Measurements from ENCODE around the gene PCSK5.

The PCSK5 gene

GRCh38 chr9:76405340-76405739 lies 514.9 kb downstream of the PCSK5 start:
- no peaks in the 10 kb centered on the region for H3K36me3 ChIP-seq (ENCODE audit: insufficient read depth, low read depth, low read length)
- H3K4me3 ChIP-seq (ENCODE audit: low read length) = no peak overlapping the region
- 0 out of 2 replicates have a peak, but pooled peaks cover 3% of the 10 kb centered on the region for H3K4me1 ChIP-seq (ENCODE audit: insufficient read depth, low read length)
- H3K9me3 ChIP-seq (ENCODE audit: insufficient read depth, low read depth, low read length) = no peaks in the 10 kb centered on the region
- no peaks in the 10 kb centered on the region for H3K27me3 ChIP-seq (ENCODE audit: insufficient read depth, low read length)
- H3K9ac ChIP-seq (ENCODE audit: low read depth, low read length) = no peak overlapping the region
- no peak overlapping the region for H3K27ac ChIP-seq (ENCODE audit: low read length)

DNA sequence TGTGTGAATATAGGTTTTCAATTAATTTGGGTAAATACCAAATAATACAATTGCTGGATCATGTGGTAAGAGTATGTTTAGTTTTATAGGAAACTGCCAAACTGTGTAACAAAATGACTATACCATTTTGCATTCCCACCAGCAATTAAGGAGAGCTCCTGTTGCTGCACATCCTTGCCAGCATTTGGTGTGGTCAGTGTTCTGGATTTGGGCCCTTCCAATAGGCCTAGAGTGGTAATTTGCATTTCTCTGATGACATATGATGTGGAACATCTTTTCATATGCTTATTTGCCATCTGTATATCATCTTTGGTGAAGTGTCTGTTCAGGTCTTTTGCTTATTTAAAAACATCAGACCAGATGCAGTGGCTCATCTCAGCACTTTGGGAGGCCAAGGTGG lies 515.4 kb downstream of the PCSK5 start:
- Histone ChIP-seq H3K4me1 (ENCODE audit: insufficient read depth, low read length) (0 out of 2 replicates have a peak, but pooled peaks cover 3% of the 10 kb centered on the region), H3K9me3 (ENCODE audit: insufficient read depth, low read depth, low read length) (no peaks in the 10 kb centered on the region), H3K27ac (ENCODE audit: low read length) (no peak overlapping the region), H3K9ac (ENCODE audit: low read depth, low read length) (no peak overlapping the region; the same call in 1 of the 2 replicates), H3K27me3 (ENCODE audit: insufficient read depth, low read length) (no peaks in the 10 kb centered on the region), H3K4me3 (ENCODE audit: low read length) (no peak overlapping the region), H3K36me3 (ENCODE audit: insufficient read depth, low read depth, low read length) (no peaks in the 10 kb centered on the region)
